ENCODE measurements around the gene MATN3. TPM values are rescaled to one million over a fixed set of nuclear protein-coding genes. Genes with fewer than 3 reads are reported as not detected.
A peak's percentile ranks its signal among the peaks of the same experiment; 100 is the strongest.

MATN3 gene
- total and polyA plus RNA-seq, 2 of the 13 experiments (the other 11 are each of a cell fraction or from before 2014, with no cell fraction given): 36.1 to 208 TPM

DNA sequence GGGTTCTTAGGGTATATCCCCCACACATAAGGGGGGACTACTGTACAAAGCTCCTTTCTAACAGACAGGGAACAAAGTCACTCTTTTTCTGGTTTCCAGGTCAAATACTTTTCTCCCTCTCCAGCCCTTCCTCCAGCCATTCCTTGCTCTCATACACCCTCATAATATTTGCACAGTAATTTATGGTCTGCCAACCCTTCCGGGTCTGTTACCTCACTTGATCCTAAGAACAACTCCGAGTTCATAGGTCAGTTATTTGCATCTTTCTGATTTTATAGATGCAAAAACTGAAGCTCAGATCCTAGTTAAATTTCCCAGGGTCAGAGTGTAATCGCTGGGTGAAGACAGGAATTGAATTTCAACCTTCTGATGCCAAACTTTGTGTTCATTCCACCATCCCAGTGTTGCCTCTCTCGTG lies 14.8 kb upstream of the MATN3 start (continued):
- TF ChIP-seq ZNF709 (CRISPR knock-in tag; IDR thresholded peaks at IDR 0.05) (no peak), ZSCAN25 (CRISPR knock-in tag; IDR thresholded peaks at IDR 0.05) (no peak), ZBTB7B (CRISPR knock-in tag; IDR thresholded peaks at IDR 0.05) (0 out of 2 replicates have a peak, but pooled peaks have one; percentile 21), CREM (IDR thresholded peaks at IDR 0.05) (peak; percentile 53; the same call in 1 of the 2 replicates), CREM (CRISPR knock-in tag; IDR thresholded peaks at IDR 0.05) (no peak), EP300 (IDR thresholded peaks at IDR 0.05; ENCODE audit: low read depth in 2 of 2, low read length in 2 of 2) (peak in 1 of 2 experiments; percentile 83; a peak in 2 of 4 replicates), EP300 (CRISPR knock-in tag; IDR thresholded peaks at IDR 0.05; ENCODE audit: borderline replicate concordance) (peak; percentile 80), TBX3 (IDR thresholded peaks at IDR 0.05; ENCODE audit: borderline replicate concordance) (no peak), JUNB (CRISPR knock-in tag; IDR thresholded peaks at IDR 0.05; ENCODE audit: borderline replicate concordance) (no peak), KLF12 (CRISPR knock-in tag; IDR thresholded peaks at IDR 0.05; ENCODE audit: borderline replicate concordance) (no peak), GATAD2A (CRISPR knock-in tag; IDR thresholded peaks at IDR 0.05) (peak; percentile 68; the same call in 1 of the 2 replicates), ARNT2 (CRISPR knock-in tag; IDR thresholded peaks at IDR 0.05; ENCODE audit: low read depth) (no peak), GABPA (IDR thresholded peaks at IDR 0.05; ENCODE audit: low read depth, low read length) (no peak), GABPA (CRISPR knock-in tag; IDR thresholded peaks at IDR 0.05; ENCODE audit: low read depth) (peak; percentile 53), ZNF644 (CRISPR knock-in tag; IDR thresholded peaks at IDR 0.05; ENCODE audit: low read depth) (0 out of 2 replicates have a peak, but pooled peaks have one; percentile 13), ZNF24 (IDR thresholded peaks at IDR 0.05) (no peak), HOXA3 (CRISPR knock-in tag; IDR thresholded peaks at IDR 0.05) (0 out of 2 replicates have a peak, but pooled peaks have one; percentile 31), REPIN1 (CRISPR knock-in tag; IDR thresholded peaks at IDR 0.05; ENCODE audit: borderline replicate concordance, low read depth) (no peak), ZNF776 (CRISPR knock-in tag; IDR thresholded peaks at IDR 0.05) (no peak), IRF2 (CRISPR knock-in tag; IDR thresholded peaks at IDR 0.05) (peak; percentile 68), AHR (CRISPR knock-in tag; IDR thresholded peaks at IDR 0.05) (no peak), MIXL1 (CRISPR knock-in tag; IDR thresholded peaks at IDR 0.05) (peak; percentile 51; the same call in 1 of the 2 replicates)
- TF ChIP-seq, protein P1, sequence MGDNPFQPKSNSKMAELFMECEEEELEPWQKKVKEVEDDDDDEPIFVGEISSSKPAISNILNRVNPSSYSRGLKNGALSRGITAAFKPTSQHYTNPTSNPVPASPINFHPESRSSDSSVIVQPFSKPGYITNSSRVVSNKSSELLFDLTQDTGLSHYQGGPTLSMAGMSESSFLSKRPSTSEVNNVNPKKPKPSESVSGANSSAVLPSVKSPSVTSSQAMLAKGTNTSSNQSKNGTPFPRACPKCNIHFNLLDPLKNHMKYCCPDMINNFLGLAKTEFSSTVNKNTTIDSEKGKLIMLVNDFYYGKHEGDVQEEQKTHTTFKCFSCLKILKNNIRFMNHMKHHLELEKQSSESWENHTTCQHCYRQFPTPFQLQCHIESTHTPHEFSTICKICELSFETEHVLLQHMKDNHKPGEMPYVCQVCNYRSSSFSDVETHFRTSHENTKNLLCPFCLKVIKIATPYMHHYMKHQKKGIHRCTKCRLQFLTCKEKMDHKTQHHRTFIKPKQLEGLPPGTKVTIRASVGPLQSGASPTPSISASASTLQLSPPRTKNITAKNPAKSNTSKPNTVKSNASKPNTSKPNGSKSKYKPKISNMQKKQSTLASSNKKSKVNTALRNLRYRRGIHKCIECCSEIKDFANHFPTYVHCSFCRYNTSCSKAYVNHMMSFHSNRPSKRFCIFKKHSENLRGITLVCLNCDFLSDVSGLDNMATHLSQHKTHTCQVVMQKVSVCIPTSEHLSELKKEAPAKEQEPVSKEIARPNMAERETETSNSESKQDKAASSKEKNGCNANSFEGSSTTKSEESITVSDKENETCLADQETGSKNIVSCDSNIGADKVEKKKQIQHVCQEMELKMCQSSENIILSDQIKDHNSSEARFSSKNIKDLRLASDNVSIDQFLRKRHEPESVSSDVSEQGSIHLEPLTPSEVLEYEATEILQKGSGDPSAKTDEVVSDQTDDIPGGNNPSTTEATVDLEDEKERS (CRISPR knock-in tag; IDR thresholded peaks at IDR 0.05): 0 out of 2 replicates have a peak, but pooled peaks have one; percentile 33
- TF ChIP-seq, protein P2, sequence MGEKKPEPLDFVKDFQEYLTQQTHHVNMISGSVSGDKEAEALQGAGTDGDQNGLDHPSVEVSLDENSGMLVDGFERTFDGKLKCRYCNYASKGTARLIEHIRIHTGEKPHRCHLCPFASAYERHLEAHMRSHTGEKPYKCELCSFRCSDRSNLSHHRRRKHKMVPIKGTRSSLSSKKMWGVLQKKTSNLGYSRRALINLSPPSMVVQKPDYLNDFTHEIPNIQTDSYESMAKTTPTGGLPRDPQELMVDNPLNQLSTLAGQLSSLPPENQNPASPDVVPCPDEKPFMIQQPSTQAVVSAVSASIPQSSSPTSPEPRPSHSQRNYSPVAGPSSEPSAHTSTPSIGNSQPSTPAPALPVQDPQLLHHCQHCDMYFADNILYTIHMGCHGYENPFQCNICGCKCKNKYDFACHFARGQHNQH (CRISPR knock-in tag; IDR thresholded peaks at IDR 0.05): peak; percentile 44; the same call in 1 of the 2 replicates
- TF ChIP-seq, protein P3, sequence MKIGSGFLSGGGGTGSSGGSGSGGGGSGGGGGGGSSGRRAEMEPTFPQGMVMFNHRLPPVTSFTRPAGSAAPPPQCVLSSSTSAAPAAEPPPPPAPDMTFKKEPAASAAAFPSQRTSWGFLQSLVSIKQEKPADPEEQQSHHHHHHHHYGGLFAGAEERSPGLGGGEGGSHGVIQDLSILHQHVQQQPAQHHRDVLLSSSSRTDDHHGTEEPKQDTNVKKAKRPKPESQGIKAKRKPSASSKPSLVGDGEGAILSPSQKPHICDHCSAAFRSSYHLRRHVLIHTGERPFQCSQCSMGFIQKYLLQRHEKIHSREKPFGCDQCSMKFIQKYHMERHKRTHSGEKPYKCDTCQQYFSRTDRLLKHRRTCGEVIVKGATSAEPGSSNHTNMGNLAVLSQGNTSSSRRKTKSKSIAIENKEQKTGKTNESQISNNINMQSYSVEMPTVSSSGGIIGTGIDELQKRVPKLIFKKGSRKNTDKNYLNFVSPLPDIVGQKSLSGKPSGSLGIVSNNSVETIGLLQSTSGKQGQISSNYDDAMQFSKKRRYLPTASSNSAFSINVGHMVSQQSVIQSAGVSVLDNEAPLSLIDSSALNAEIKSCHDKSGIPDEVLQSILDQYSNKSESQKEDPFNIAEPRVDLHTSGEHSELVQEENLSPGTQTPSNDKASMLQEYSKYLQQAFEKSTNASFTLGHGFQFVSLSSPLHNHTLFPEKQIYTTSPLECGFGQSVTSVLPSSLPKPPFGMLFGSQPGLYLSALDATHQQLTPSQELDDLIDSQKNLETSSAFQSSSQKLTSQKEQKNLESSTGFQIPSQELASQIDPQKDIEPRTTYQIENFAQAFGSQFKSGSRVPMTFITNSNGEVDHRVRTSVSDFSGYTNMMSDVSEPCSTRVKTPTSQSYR (CRISPR knock-in tag; IDR thresholded peaks at IDR 0.05; ENCODE audit: borderline replicate concordance): peak; percentile 73; the same call in 1 of the 2 replicates
- TF ChIP-seq, protein P4, sequence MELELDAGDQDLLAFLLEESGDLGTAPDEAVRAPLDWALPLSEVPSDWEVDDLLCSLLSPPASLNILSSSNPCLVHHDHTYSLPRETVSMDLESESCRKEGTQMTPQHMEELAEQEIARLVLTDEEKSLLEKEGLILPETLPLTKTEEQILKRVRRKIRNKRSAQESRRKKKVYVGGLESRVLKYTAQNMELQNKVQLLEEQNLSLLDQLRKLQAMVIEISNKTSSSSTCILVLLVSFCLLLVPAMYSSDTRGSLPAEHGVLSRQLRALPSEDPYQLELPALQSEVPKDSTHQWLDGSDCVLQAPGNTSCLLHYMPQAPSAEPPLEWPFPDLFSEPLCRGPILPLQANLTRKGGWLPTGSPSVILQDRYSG (CRISPR knock-in tag; IDR thresholded peaks at IDR 0.05): no peak

Measured in HepG2 (cell line).